HepG2 (cell line): Measurements from ENCODE around the gene SPSB2. TPM values are rescaled to one million over a fixed set of nuclear protein-coding genes. Genes with fewer than 3 reads are reported as not detected.

Experiments used
- CEBPB ChIP-seq: IDR thresholded peaks from 2 replicates; pipeline ENCODE4 v1.6.1; 2011; ENCODE audit warnings: low read depth, low read length, improper control_type of control experiment, borderline replicate concordance
- DNMT3B ChIP-seq: conservative IDR thresholded peaks from 2 replicates; pipeline ENCODE4 v1.6.1; 2016; ENCODE audit warnings: missing biosample characterization, control low read depth
- EED ChIP-seq: sonication (generic); formaldehyde crosslinking; IDR thresholded peaks from 2 replicates; pipeline ENCODE4 v1.5.0; 2020; ENCODE audit warnings: mild to moderate bottlenecking, missing genetic modification reagents
- HNRNPLL ChIP-seq: fragments of 200-400 bp; formaldehyde crosslinking; IDR thresholded peaks from 2 replicates; pipeline ENCODE4 v1.6.1; 2017; ENCODE audit warnings: mild to moderate bottlenecking, low read depth, low read length; ENCODE audit not compliant: poor library complexity, severe bottlenecking
- IRX3 ChIP-seq: sonication (generic); formaldehyde crosslinking; IDR thresholded peaks from 2 replicates; pipeline ENCODE4 v1.8.1; 2023; ENCODE audit warnings: mild to moderate bottlenecking, low read depth, missing genetic modification reagents, borderline replicate concordance
- MIER3 ChIP-seq: IDR thresholded peaks from 2 replicates; pipeline ENCODE4 v1.6.1; 2016; ENCODE audit warnings: missing compliant biosample characterization, borderline replicate concordance
- MYNN ChIP-seq: sonication (generic); formaldehyde crosslinking; IDR thresholded peaks from 2 replicates; pipeline ENCODE4 v1.4.0; 2020; ENCODE audit warnings: mild to moderate bottlenecking, low read depth, missing genetic modification reagents
- NFRKB ChIP-seq: fragments of 450-650 bp; IDR thresholded peaks from 2 replicates; pipeline ENCODE4 v1.6.1; 2017
- NR2F6 ChIP-seq, 2 experiments: IDR thresholded peaks; 2 replicates each; pipeline ENCODE4 v1.6.1; 2016; ENCODE audit warnings: antibody characterized with exemption in 1 of 2, mild to moderate bottlenecking in 1 of 2
- SRSF1 ChIP-seq: fragments of 200-400 bp; formaldehyde crosslinking; optimal IDR thresholded peaks from 2 replicates; pipeline ENCODE3; 2017; ENCODE audit warnings: mild to moderate bottlenecking, low read depth, low read length, moderate library complexity
- ZBTB37 ChIP-seq: sonication (generic); formaldehyde crosslinking; IDR thresholded peaks from 2 replicates; pipeline ENCODE4 v1.4.0; 2020; ENCODE audit warnings: mild to moderate bottlenecking, missing genetic modification reagents
- ZBTB7A ChIP-seq: sonication (generic); formaldehyde crosslinking; IDR thresholded peaks from 2 replicates; pipeline ENCODE4 v1.8.0; 2022; ENCODE audit warnings: mild to moderate bottlenecking, missing genetic modification reagents
- ZC3H13 ChIP-seq: sonication (generic); formaldehyde crosslinking; IDR thresholded peaks from 2 replicates; pipeline ENCODE4 v1.8.1; 2023; ENCODE audit warnings: mild to moderate bottlenecking, missing genetic modification reagents, moderate library complexity
- ZNF124 ChIP-seq: sonication (generic); formaldehyde crosslinking; IDR thresholded peaks from 2 replicates; pipeline ENCODE4 v1.4.0; 2020; ENCODE audit warnings: missing genetic modification reagents
- ZNF260 ChIP-seq: sonication (generic); formaldehyde crosslinking; IDR thresholded peaks from 2 replicates; pipeline ENCODE4 v1.4.0; 2020; ENCODE audit warnings: missing genetic modification reagents, low read depth, mild to moderate bottlenecking, borderline replicate concordance
- ZNF343 ChIP-seq: sonication (generic); formaldehyde crosslinking; IDR thresholded peaks from 2 replicates; pipeline ENCODE4 v1.4.0; 2020; ENCODE audit warnings: mild to moderate bottlenecking, missing genetic modification reagents
- ZNF567 ChIP-seq: sonication (generic); formaldehyde crosslinking; IDR thresholded peaks from 2 replicates; pipeline ENCODE4 v1.8.1; 2023; ENCODE audit warnings: mild to moderate bottlenecking, missing genetic modification reagents, borderline replicate concordance
- ZNF572 ChIP-seq: sonication (generic); formaldehyde crosslinking; IDR thresholded peaks from 2 replicates; pipeline ENCODE4 v1.5.1; 2020; ENCODE audit warnings: mild to moderate bottlenecking, missing genetic modification reagents
- ZNF614 ChIP-seq: IDR thresholded peaks from 2 replicates; pipeline ENCODE4 v1.6.1; 2018; ENCODE audit warnings: missing biosample characterization, missing genetic modification reagents, inconsistent platforms, borderline replicate concordance
- ZNF879 ChIP-seq: sonication (generic); formaldehyde crosslinking; IDR thresholded peaks from 2 replicates; pipeline ENCODE4 v1.8.1; 2023; ENCODE audit warnings: missing genetic modification reagents
- ZSCAN25 ChIP-seq: sonication (generic); formaldehyde crosslinking; IDR thresholded peaks from 2 replicates; pipeline ENCODE4 v1.8.0; 2022; ENCODE audit warnings: mild to moderate bottlenecking, missing genetic modification reagents
- polyA plus RNA-seq, 8 experiments: library from polyadenylated mRNA; depleted of rRNA in 3 of 8; stranded (reverse) in 7 of 8; unstranded in 1 of 8; fragments of >200 nt; fragmentation: Illumina TruSeq in 4 of 8; extraction: Trizol in 4 of 8; gene quantifications; 2 replicates each; pipeline versions ENCODE4 v1.2.1 to v1.2.3, GENCODE V29; 2011 to 2016; ENCODE audit warnings: low read depth in 4 of 8, missing spikeins in 1 of 8, mixed read lengths in 1 of 8; ENCODE audit not compliant: insufficient read depth in 1 of 8
- total RNA-seq, 5 experiments: library from RNA; depleted of rRNA; stranded (reverse); fragments of >200 nt; fragmentation: Illumina TruSeq; extraction: Trizol; gene quantifications; 2 replicates each; pipeline ENCODE4 v1.2.3, GENCODE V29; 2016; ENCODE audit warnings: low read depth in 1 of 5
- TF ChIP-seq, protein P1 (sequence below): sonication (generic); formaldehyde crosslinking; conservative IDR thresholded peaks from 2 replicates; pipeline ENCODE4 v1.5.0; 2020; ENCODE audit warnings: missing genetic modification reagents
- TF ChIP-seq, protein P2 (sequence below): IDR thresholded peaks from 2 replicates; pipeline ENCODE4 v1.6.1; 2018; ENCODE audit warnings: missing genetic modification reagents
- TF ChIP-seq, protein P3 (sequence below): sonication (generic); formaldehyde crosslinking; IDR thresholded peaks from 2 replicates; pipeline ENCODE4 v1.5.0; 2020; ENCODE audit warnings: missing genetic modification reagents, mild to moderate bottlenecking, borderline replicate concordance
- TF ChIP-seq, protein P4 (sequence below): sonication (generic); formaldehyde crosslinking; IDR thresholded peaks from 2 replicates; pipeline ENCODE4 v1.5.0; 2020; ENCODE audit warnings: missing genetic modification reagents

SPSB2 gene
- total and polyA plus RNA-seq, 2 of the 13 experiments (the other 11 are each of a cell fraction or from before 2014, with no cell fraction given) = 2.0 to 6.2 TPM

GRCh38 chr12:6890789-6891645, 17.9 kb upstream of the SPSB2 start (continued):
- TF ChIP-seq SRSF1 (peak; percentile 43), ZSCAN25 (CRISPR knock-in tag) (peak; percentile 75; the same call in 1 of the 2 replicates), ZNF572 (CRISPR knock-in tag) (peak; percentile 55; the same call in 1 of the 2 replicates), ZNF343 (CRISPR knock-in tag) (no peak), NR2F6 (IDR thresholded peaks at IDR 0.05) (no peak), NR2F6 (CRISPR knock-in tag; IDR thresholded peaks at IDR 0.05) (peak; percentile 22; the same call in 1 of the 2 replicates), ZNF260 (CRISPR knock-in tag) (no peak), DNMT3B (0 out of 2 replicates have a peak, but pooled peaks have one; percentile 27), MIER3 (CRISPR knock-in tag) (peak; percentile 89), ZBTB7A (CRISPR knock-in tag) (no peak), IRX3 (CRISPR knock-in tag) (no peak; the same call in 1 of the 2 replicates), NFRKB (no peak), ZNF124 (CRISPR knock-in tag) (0 out of 2 replicates have a peak, but pooled peaks have one; percentile 55), ZBTB37 (CRISPR knock-in tag) (no peak), ZNF614 (CRISPR knock-in tag) (peak; percentile 91; the same call in 1 of the 2 replicates), ZC3H13 (CRISPR knock-in tag) (peak; percentile 98), ZNF567 (CRISPR knock-in tag) (no peak; the same call in 1 of the 2 replicates), MYNN (CRISPR knock-in tag) (no peak), CEBPB (peak; percentile 100), ZNF879 (CRISPR knock-in tag) (no peak), HNRNPLL (peak; percentile 80), EED (CRISPR knock-in tag) (no peak)
- TF ChIP-seq, protein P1, sequence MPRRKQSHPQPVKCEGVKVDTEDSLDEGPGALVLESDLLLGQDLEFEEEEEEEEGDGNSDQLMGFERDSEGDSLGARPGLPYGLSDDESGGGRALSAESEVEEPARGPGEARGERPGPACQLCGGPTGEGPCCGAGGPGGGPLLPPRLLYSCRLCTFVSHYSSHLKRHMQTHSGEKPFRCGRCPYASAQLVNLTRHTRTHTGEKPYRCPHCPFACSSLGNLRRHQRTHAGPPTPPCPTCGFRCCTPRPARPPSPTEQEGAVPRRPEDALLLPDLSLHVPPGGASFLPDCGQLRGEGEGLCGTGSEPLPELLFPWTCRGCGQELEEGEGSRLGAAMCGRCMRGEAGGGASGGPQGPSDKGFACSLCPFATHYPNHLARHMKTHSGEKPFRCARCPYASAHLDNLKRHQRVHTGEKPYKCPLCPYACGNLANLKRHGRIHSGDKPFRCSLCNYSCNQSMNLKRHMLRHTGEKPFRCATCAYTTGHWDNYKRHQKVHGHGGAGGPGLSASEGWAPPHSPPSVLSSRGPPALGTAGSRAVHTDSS (CRISPR knock-in tag) = no peak
- TF ChIP-seq, protein P2, sequence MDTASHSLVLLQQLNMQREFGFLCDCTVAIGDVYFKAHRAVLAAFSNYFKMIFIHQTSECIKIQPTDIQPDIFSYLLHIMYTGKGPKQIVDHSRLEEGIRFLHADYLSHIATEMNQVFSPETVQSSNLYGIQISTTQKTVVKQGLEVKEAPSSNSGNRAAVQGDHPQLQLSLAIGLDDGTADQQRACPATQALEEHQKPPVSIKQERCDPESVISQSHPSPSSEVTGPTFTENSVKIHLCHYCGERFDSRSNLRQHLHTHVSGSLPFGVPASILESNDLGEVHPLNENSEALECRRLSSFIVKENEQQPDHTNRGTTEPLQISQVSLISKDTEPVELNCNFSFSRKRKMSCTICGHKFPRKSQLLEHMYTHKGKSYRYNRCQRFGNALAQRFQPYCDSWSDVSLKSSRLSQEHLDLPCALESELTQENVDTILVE (CRISPR knock-in tag) = peak; percentile 92
- TF ChIP-seq, protein P3, sequence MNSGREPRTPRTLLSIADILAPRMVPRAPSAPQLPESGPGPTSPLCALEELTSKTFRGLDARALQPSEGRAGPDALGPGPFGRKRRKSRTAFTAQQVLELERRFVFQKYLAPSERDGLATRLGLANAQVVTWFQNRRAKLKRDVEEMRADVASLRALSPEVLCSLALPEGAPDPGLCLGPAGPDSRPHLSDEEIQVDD (CRISPR knock-in tag) = 0 out of 2 replicates have a peak, but pooled peaks have one; percentile 51
- TF ChIP-seq, protein P4, sequence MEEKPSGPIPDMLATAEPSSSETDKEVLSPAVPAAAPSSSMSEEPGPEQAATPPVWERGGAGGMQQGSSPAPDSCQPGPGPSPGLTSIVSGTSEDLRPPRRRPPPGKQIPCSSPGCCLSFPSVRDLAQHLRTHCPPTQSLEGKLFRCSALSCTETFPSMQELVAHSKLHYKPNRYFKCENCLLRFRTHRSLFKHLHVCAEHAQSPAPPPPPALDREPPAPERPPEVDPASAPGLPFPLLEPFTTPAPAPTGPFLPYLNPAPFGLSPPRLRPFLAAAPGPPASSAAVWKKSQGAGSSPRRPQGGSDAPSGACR (CRISPR knock-in tag) = no peak; the same call in 1 of the 2 replicates
